H9 (cell line): ENCODE measurements around the gene BDH1. TPM values are rescaled to one million over a fixed set of nuclear protein-coding genes. Genes with fewer than 3 reads are reported as not detected.

Experiments
- DNase-seq: peaks from one replicate; pipeline ENCODE4 v3.0.0-alpha.2; 2017
- H2AFZ ChIP-seq: one replicate; pipeline ENCODE4 v1.6.1; 2013; ENCODE audit warnings: mild to moderate bottlenecking, low read length, control low read depth, moderate library complexity
- H2AK5ac ChIP-seq: 2 replicates; pipeline ENCODE4 v1.6.1; 2013; ENCODE audit warnings: low read length, control low read depth, mixed read lengths; ENCODE audit not compliant: insufficient read length
- H2BK120ac ChIP-seq: one replicate; pipeline ENCODE4 v1.6.1; 2013; ENCODE audit warnings: low read depth, mild to moderate bottlenecking, low read length, control low read depth, inconsistent platforms; ENCODE audit not compliant: poor library complexity, severe bottlenecking
- H2BK12ac ChIP-seq: 2 replicates; pipeline ENCODE4 v1.6.1; 2013; ENCODE audit warnings: low read length, control low read depth, mixed read lengths, low read depth; ENCODE audit not compliant: insufficient read length
- H2BK15ac ChIP-seq: 2 replicates; pipeline ENCODE4 v1.6.1; 2013; ENCODE audit warnings: low read depth, low read length, control low read depth
- H2BK20ac ChIP-seq: one replicate; pipeline ENCODE4 v1.6.1; 2013; ENCODE audit warnings: low read depth, mild to moderate bottlenecking, low read length, control low read depth, inconsistent platforms; ENCODE audit not compliant: poor library complexity, severe bottlenecking
- H2BK5ac ChIP-seq: 2 replicates; pipeline ENCODE4 v1.6.1; 2013; ENCODE audit warnings: low read length, control low read depth, mixed read lengths; ENCODE audit not compliant: insufficient read length
- H3K14ac ChIP-seq: 2 replicates; pipeline ENCODE4 v1.6.1; 2013; ENCODE audit warnings: low read length, control low read depth; ENCODE audit not compliant: insufficient read depth
- H3K18ac ChIP-seq: 2 replicates; pipeline ENCODE4 v1.6.1; 2013; ENCODE audit warnings: low read depth, mild to moderate bottlenecking, mixed read lengths, low read length, control low read depth; ENCODE audit not compliant: insufficient read length
- H3K23ac ChIP-seq: 2 replicates; pipeline ENCODE4 v1.6.1; 2013; ENCODE audit warnings: low read length, control low read depth, mixed read lengths, low read depth; ENCODE audit not compliant: insufficient read length
- H3K23me2 ChIP-seq: 2 replicates; pipeline ENCODE4 v1.6.1; 2013; ENCODE audit warnings: low read depth, mild to moderate bottlenecking, mixed read lengths, low read length, control low read depth; ENCODE audit not compliant: insufficient read length, poor library complexity, severe bottlenecking
- H3K27ac ChIP-seq: 2 replicates; pipeline ENCODE4 v1.5.1; 2013; ENCODE audit warnings: low read length, control low read depth, mixed read lengths, low read depth; ENCODE audit not compliant: insufficient read length
- H3K27me3 ChIP-seq: 2 replicates; pipeline ENCODE4 v1.6.1; 2013; ENCODE audit warnings: low read length, control low read depth, inconsistent platforms; ENCODE audit not compliant: insufficient read depth
- H3K4ac ChIP-seq: 2 replicates; pipeline ENCODE4 v1.6.1; 2013; ENCODE audit warnings: low read depth, mild to moderate bottlenecking, control low read depth, inconsistent platforms, low read length, moderate library complexity
- H3K4me1 ChIP-seq: 2 replicates; pipeline ENCODE4 v1.6.1; 2013; ENCODE audit warnings: low read length, control low read depth, inconsistent platforms; ENCODE audit not compliant: insufficient read depth
- H3K4me2 ChIP-seq: 2 replicates; pipeline ENCODE4 v1.6.1; 2013; ENCODE audit warnings: low read length, control low read depth, mixed read lengths; ENCODE audit not compliant: insufficient read length, insufficient read depth
- H3K56ac ChIP-seq: 2 replicates; pipeline ENCODE4 v1.6.1; 2013; ENCODE audit warnings: low read depth, mild to moderate bottlenecking, mixed read lengths, low read length, control low read depth; ENCODE audit not compliant: insufficient read length
- H3K79me1 ChIP-seq: 2 replicates; pipeline ENCODE4 v1.6.1; 2013; ENCODE audit warnings: low read depth, mild to moderate bottlenecking, moderate library complexity, low read length, control low read depth, inconsistent platforms; ENCODE audit not compliant: insufficient read depth, poor library complexity, severe bottlenecking
- H3K79me2 ChIP-seq: 2 replicates; pipeline ENCODE4 v1.6.1; 2013; ENCODE audit warnings: low read length, control low read depth, inconsistent platforms; ENCODE audit not compliant: insufficient read depth
- H3K9ac ChIP-seq: 2 replicates; pipeline ENCODE4 v1.6.1; 2013; ENCODE audit warnings: low read length, control low read depth, mixed read lengths; ENCODE audit not compliant: insufficient read length; ENCODE audit errors: extremely low read depth
- H3K9me3 ChIP-seq: one replicate; pipeline ENCODE4 v1.6.1; 2013; ENCODE audit warnings: low read depth, low read length, inconsistent platforms; ENCODE audit not compliant: control insufficient read depth
- H3T11ph ChIP-seq: one replicate; pipeline ENCODE4 v1.6.1; 2013; ENCODE audit warnings: mild to moderate bottlenecking, low read length, control low read depth, inconsistent platforms
- H4K20me1 ChIP-seq: one replicate; pipeline ENCODE4 v1.6.1; 2013; ENCODE audit not compliant: control insufficient read depth, insufficient read length, insufficient read depth
- H4K5ac ChIP-seq: 2 replicates; pipeline ENCODE4 v1.6.1; 2013; ENCODE audit warnings: low read depth, mild to moderate bottlenecking, mixed read lengths, low read length, control low read depth; ENCODE audit not compliant: insufficient read length
- H4K8ac ChIP-seq: replicated peaks from 2 replicates; pipeline ENCODE4 v1.6.1; 2013; ENCODE audit warnings: low read length, control low read depth, mixed read lengths, low read depth; ENCODE audit not compliant: insufficient read length
- H4K91ac ChIP-seq: 2 replicates; pipeline ENCODE4 v1.6.1; 2013; ENCODE audit warnings: low read depth, mild to moderate bottlenecking, moderate library complexity, mixed read lengths, low read length, control low read depth; ENCODE audit not compliant: insufficient read length
- H3K27ac Mint-ChIP-seq, 3 experiments: 2 replicates in 2 of 3; 3 replicates in 1 of 3; pipeline ENCODE4 v1.8.0; 2020 to 2021; ENCODE audit warnings: mixed read lengths in 3 of 3, mild to moderate bottlenecking in 1 of 3, moderate library complexity in 1 of 3
- H3K27me3 Mint-ChIP-seq: 2 replicates; pipeline ENCODE4 v1.8.0; 2021; ENCODE audit warnings: low read depth, mild to moderate bottlenecking, moderate library complexity, mixed read lengths
- H3K36me3 Mint-ChIP-seq, 3 experiments: 2 replicates in 2 of 3; 3 replicates in 1 of 3; pipeline ENCODE4 v1.8.0; 2020 to 2021; ENCODE audit warnings: low read depth in 3 of 3, mixed read lengths in 3 of 3; ENCODE audit not compliant: insufficient read depth in 1 of 3
- H3K4me1 Mint-ChIP-seq, 2 experiments: 2 replicates each; pipeline ENCODE4 v1.8.0; 2020; ENCODE audit warnings: mixed read lengths in 2 of 2
- H3K4me3 Mint-ChIP-seq, 2 experiments: 2 replicates in 1 of 2; 3 replicates in 1 of 2; pipeline ENCODE4 v1.8.0; 2020 to 2021; ENCODE audit warnings: mild to moderate bottlenecking in 2 of 2, mixed read lengths in 2 of 2, moderate library complexity in 1 of 2
- H3K9me3 Mint-ChIP-seq, 2 experiments: 2 replicates in 1 of 2; 3 replicates in 1 of 2; pipeline ENCODE4 v1.8.0; 2020; ENCODE audit warnings: mild to moderate bottlenecking in 2 of 2, mixed read lengths in 2 of 2, moderate library complexity in 1 of 2
- WGBS: extraction: QIAGEN DNeasy Blood & Tissue Kit; methylation state at CpG from one replicate; pipeline ENCODE4 v1.1.7; 2013; ENCODE audit warnings: missing lambda C conversion rate, low lambda C conversion rate, mixed read lengths; ENCODE audit not compliant: insufficient read length; ENCODE audit errors: extremely low coverage; 5-methylcytosine and 5-hydroxymethylcytosine counted together
- total RNA-seq: library from RNA; stranded (reverse); gene quantifications from 2 replicates; pipeline ENCODE4 v1.2.1, GENCODE V29; 2021
- TF ChIP-seq, protein P1 (sequence below): fragments of 200-600 bp; sonication (generic); conservative IDR thresholded peaks from 3 replicates; pipeline ENCODE4 v1.8.0; 2021; ENCODE audit warnings: antibody characterized with exemption, mild to moderate bottlenecking

BDH1 gene
- total RNA-seq, 1 experiment from 2014 or later: 23.8 TPM

DNA sequence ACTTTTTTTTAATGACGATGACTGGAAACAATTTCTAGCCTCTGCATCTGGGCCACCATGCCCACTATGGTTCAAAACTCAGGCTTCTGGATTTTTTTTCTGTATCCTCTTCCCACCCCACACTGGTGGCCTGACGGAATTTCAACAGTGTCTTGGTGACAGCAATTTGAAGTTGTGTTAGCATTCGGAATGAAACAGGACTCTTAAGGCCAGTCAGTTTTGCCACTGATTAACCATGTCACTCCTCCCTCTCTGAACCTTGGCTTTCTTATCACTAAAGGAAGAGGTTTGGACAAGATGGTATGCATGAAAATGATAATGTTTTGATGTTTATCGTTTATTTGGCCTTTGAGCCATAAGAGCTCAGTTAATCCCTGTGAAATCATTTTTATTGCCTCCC, 41.6 kb upstream of the BDH1 start:
- no peak overlapping the region for H4K5ac ChIP-seq
- no peak overlapping the region for H3K9ac ChIP-seq
- H3K56ac ChIP-seq: no peak overlapping the region
- no peak overlapping the region for H2AK5ac ChIP-seq
- no peaks in the 10 kb centered on the region; the same call in 1 of the 2 replicates for H3K4me1 ChIP-seq
- H3K9me3 ChIP-seq: no peaks in the 10 kb centered on the region
- H4K91ac ChIP-seq: no peak overlapping the region
- no peak overlapping the region for H3K4ac ChIP-seq
- no peak overlapping the region for H2BK12ac ChIP-seq
- H2BK120ac ChIP-seq: no peak overlapping the region
- H3K14ac ChIP-seq: no peak overlapping the region
- WGBS: no CpG with 5 or more reads among the region's 4 CpGs
- no peaks in the 10 kb centered on the region for H4K20me1 ChIP-seq
- TF ChIP-seq, protein P1, sequence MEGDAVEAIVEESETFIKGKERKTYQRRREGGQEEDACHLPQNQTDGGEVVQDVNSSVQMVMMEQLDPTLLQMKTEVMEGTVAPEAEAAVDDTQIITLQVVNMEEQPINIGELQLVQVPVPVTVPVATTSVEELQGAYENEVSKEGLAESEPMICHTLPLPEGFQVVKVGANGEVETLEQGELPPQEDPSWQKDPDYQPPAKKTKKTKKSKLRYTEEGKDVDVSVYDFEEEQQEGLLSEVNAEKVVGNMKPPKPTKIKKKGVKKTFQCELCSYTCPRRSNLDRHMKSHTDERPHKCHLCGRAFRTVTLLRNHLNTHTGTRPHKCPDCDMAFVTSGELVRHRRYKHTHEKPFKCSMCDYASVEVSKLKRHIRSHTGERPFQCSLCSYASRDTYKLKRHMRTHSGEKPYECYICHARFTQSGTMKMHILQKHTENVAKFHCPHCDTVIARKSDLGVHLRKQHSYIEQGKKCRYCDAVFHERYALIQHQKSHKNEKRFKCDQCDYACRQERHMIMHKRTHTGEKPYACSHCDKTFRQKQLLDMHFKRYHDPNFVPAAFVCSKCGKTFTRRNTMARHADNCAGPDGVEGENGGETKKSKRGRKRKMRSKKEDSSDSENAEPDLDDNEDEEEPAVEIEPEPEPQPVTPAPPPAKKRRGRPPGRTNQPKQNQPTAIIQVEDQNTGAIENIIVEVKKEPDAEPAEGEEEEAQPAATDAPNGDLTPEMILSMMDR: no peak
- H3K4me3 Mint-ChIP-seq: no peak overlapping the region
- H2BK5ac ChIP-seq: no peak overlapping the region
- H3K79me2 ChIP-seq: no peaks in the 10 kb centered on the region
- H2AFZ ChIP-seq: no peak overlapping the region
- H3K9me3 Mint-ChIP-seq: no peaks in the 10 kb centered on the region; a peak in 2 of 5 replicates
- no peak overlapping the region for H3K18ac ChIP-seq
- no peak overlapping the region for H3K27ac Mint-ChIP-seq
- H3K27me3 Mint-ChIP-seq: no peaks in the 10 kb centered on the region; the same call in 1 of the 2 replicates
- peaks cover 18 to 21% of the 10 kb centered on the region in 2 experiments for H3K4me1 Mint-ChIP-seq
- no peaks in the 10 kb centered on the region for H3K79me1 ChIP-seq
- H3K27me3 ChIP-seq: no peaks in the 10 kb centered on the region
- H4K8ac ChIP-seq: no peak overlapping the region
- H3T11ph ChIP-seq: no peak overlapping the region
- H3K23me2 ChIP-seq: no peaks in the 10 kb centered on the region
- peaks cover 0 to 2% (median under 1%) of the 10 kb centered on the region in 3 experiments; a peak in 3 of 7 replicates for H3K36me3 Mint-ChIP-seq
- no peak overlapping the region for H3K23ac ChIP-seq
- H3K27ac ChIP-seq: no peak overlapping the region
- no peak overlapping the region for H2BK20ac ChIP-seq
- no peak overlapping the region for H3K4me2 ChIP-seq
- no peak overlapping the region for H2BK15ac ChIP-seq
- DNase-seq: no peak
